HepG2 (cell line): ENCODE results near the gene KLF13. TPM values are rescaled to one million over a fixed set of nuclear protein-coding genes. Genes with fewer than 3 reads are reported as not detected.

Experiments used
- ATAC-seq: fragments of 200-7000 bp; cut with Tn5 transposase; 3 replicates; pipeline ENCODE4 v1.9.1; 2020; ENCODE audit warnings: mild to moderate bottlenecking, moderate library complexity
- BruUV-seq: library from RNA; stranded (reverse); fragments of 400-500 nt; replicated peaks from 2 replicates; lab custom pipeline; 2021; lab: Mats Ljungman, UMichigan
- CTCF ChIA-PET: fragments of 300-600 bp; formaldehyde crosslinking; extraction: SDS; loops from one replicate; lab custom pipeline; 2021; ENCODE audit warnings: low total read pairs, inconsistent platforms, low intra/inter-chr PET ratio; lab: Yijun Ruan, JAX
- POLR2A ChIA-PET: fragments of 350-600 bp; sonication (Branson Sonifier 250); formaldehyde crosslinking; loops from one replicate; lab custom pipeline; 2020; ENCODE audit warnings: antibody characterized with exemption, inconsistent platforms; lab: Yijun Ruan, JAX
- DNase-seq: peaks from one replicate; pipeline ENCODE4 v3.0.0-alpha.2; 2015; ENCODE audit warnings: low spot score
- FAIRE-seq: peaks from 3 replicates; lab custom pipeline; 2011; peaks lifted over from hg19 to GRCh38; lab: Jason Lieb, UNC
- H2AFZ ChIP-seq: one replicate; pipeline ENCODE4 v1.6.1; 2011; ENCODE audit warnings: low read length, inconsistent platforms
- H3K27ac ChIP-seq: fragments of 300-600 bp; 3 replicates; pipeline ENCODE4 v1.8.0; 2011; ENCODE audit warnings: mixed run types, mild to moderate bottlenecking, mixed read lengths, low read length, inconsistent platforms; ENCODE audit not compliant: insufficient read depth; ENCODE audit errors: extremely low read length
- H3K27me3 ChIP-seq, 2 experiments: fragments of 200-600 bp in 1 of 2; 2 replicates in 1 of 2; 3 replicates in 1 of 2; pipeline versions ENCODE4 v1.6.0 to v1.8.0; 2011; ENCODE audit warnings: low read length in 2 of 2, mild to moderate bottlenecking in 2 of 2, moderate library complexity in 2 of 2, inconsistent platforms in 1 of 2; ENCODE audit not compliant: insufficient read depth in 2 of 2, control insufficient read depth in 1 of 2
- H3K36me3 ChIP-seq, 2 experiments: fragments of 200-600 bp in 1 of 2; replicated peaks in 1 of 2; 2 replicates in 1 of 2; 3 replicates in 1 of 2; pipeline versions ENCODE4 v1.5.1 to v1.8.0; 2011; ENCODE audit warnings: low read length in 2 of 2, inconsistent platforms in 1 of 2; ENCODE audit not compliant: insufficient read depth in 2 of 2, control insufficient read depth in 1 of 2
- H3K4me1 ChIP-seq: 2 replicates; pipeline ENCODE4 v1.5.1; 2012; ENCODE audit warnings: low read length, inconsistent platforms; ENCODE audit not compliant: insufficient read depth
- H3K4me2 ChIP-seq: 2 replicates; pipeline ENCODE4 v1.6.0; 2011; ENCODE audit warnings: low read depth, low read length, inconsistent platforms
- H3K4me3 ChIP-seq, 3 experiments: fragments of 200-600 bp in 1 of 3; sonication (generic), shearing (Covaris generic) in 1 of 3; replicated peaks in 1 of 3; 2 replicates each; pipeline ENCODE4 v1.5.1; 2011 to 2016; ENCODE audit warnings: low read length in 3 of 3, inconsistent platforms in 2 of 3, low read depth in 2 of 3, mild to moderate bottlenecking in 2 of 3, control low read depth in 1 of 3, mixed read lengths in 1 of 3; ENCODE audit not compliant: insufficient read depth in 1 of 3
- H3K79me2 ChIP-seq: one replicate; pipeline ENCODE4 v1.6.1; 2011; ENCODE audit warnings: low read length, inconsistent platforms; ENCODE audit not compliant: insufficient read depth
- H3K9ac ChIP-seq: 2 replicates; pipeline ENCODE4 v1.6.0; 2011; ENCODE audit warnings: mild to moderate bottlenecking, low read depth, low read length, inconsistent platforms; ENCODE audit not compliant: insufficient read depth
- H3K9me3 ChIP-seq: 2 replicates; pipeline ENCODE4 v1.5.1; 2012; ENCODE audit warnings: mild to moderate bottlenecking, low read length
- H4K20me1 ChIP-seq: 2 replicates; pipeline ENCODE4 v1.6.0; 2011; ENCODE audit warnings: inconsistent platforms, mild to moderate bottlenecking, low read length, moderate library complexity; ENCODE audit not compliant: insufficient read depth
- DRAP1 ChIP-seq: IDR thresholded peaks from 2 replicates; pipeline ENCODE4 v1.6.1; 2016; ENCODE audit warnings: missing genetic modification reagents, missing compliant biosample characterization
- ETV5 ChIP-seq: IDR thresholded peaks from 2 replicates; pipeline ENCODE4 v1.6.1; 2018; ENCODE audit warnings: missing biosample characterization, missing genetic modification reagents, inconsistent platforms, borderline replicate concordance
- FOXC1 ChIP-seq: sonication (generic); formaldehyde crosslinking; IDR thresholded peaks from 2 replicates; pipeline ENCODE4 v1.8.0; 2022; ENCODE audit warnings: mild to moderate bottlenecking, missing genetic modification reagents, borderline replicate concordance
- FOXJ3 ChIP-seq: sonication (generic); formaldehyde crosslinking; IDR thresholded peaks from 2 replicates; pipeline ENCODE4 v1.4.0; 2020; ENCODE audit warnings: missing genetic modification reagents, mild to moderate bottlenecking, borderline replicate concordance
- PRDM15 ChIP-seq: sonication (generic); formaldehyde crosslinking; IDR thresholded peaks from 2 replicates; pipeline ENCODE4 v1.4.0; 2020; ENCODE audit warnings: missing genetic modification reagents
- REST ChIP-seq, 2 experiments: IDR thresholded peaks; 2 replicates each; pipeline ENCODE4 v1.6.1; 2011 to 2012; ENCODE audit warnings: low read length in 2 of 2, borderline replicate concordance in 1 of 2, low read depth in 1 of 2, mild to moderate bottlenecking in 1 of 2, moderate library complexity in 1 of 2
- SP4 ChIP-seq: sonication (generic); formaldehyde crosslinking; IDR thresholded peaks from 2 replicates; pipeline ENCODE4 v1.8.1; 2023; ENCODE audit warnings: mild to moderate bottlenecking, missing genetic modification reagents
- SYNCRIP ChIP-seq: fragments of 200-400 bp; formaldehyde crosslinking; IDR thresholded peaks from 2 replicates; pipeline ENCODE4 v1.6.1; 2018; ENCODE audit warnings: mild to moderate bottlenecking, low read depth, low read length; ENCODE audit not compliant: insufficient read depth
- TFAP4 ChIP-seq: sonication (generic); IDR thresholded peaks from 2 replicates; pipeline ENCODE4 v1.6.1; 2016; ENCODE audit warnings: low read depth, borderline replicate concordance
- ZC3H13 ChIP-seq: sonication (generic); formaldehyde crosslinking; IDR thresholded peaks from 2 replicates; pipeline ENCODE4 v1.8.1; 2023; ENCODE audit warnings: mild to moderate bottlenecking, missing genetic modification reagents, moderate library complexity
- ZFP36L1 ChIP-seq: sonication (generic); formaldehyde crosslinking; IDR thresholded peaks from 2 replicates; pipeline ENCODE4 v1.8.0; 2022; ENCODE audit warnings: mild to moderate bottlenecking, missing genetic modification reagents, moderate library complexity
- ZFX ChIP-seq: sonication (generic); formaldehyde crosslinking; IDR thresholded peaks from 2 replicates; pipeline ENCODE4 v1.4.0; 2020; ENCODE audit warnings: mild to moderate bottlenecking, low read depth, missing genetic modification reagents, moderate library complexity
- ZNF180 ChIP-seq: sonication (generic); formaldehyde crosslinking; IDR thresholded peaks from 2 replicates; pipeline ENCODE4 v1.4.0; 2020; ENCODE audit warnings: low read depth, missing genetic modification reagents, borderline replicate concordance
- ZNF556 ChIP-seq: sonication (generic); formaldehyde crosslinking; IDR thresholded peaks from 2 replicates; pipeline ENCODE4 v1.4.0; 2020; ENCODE audit warnings: mild to moderate bottlenecking, missing genetic modification reagents, borderline replicate concordance
- WGBS: methylation state at CpG from one replicate; pipeline ENCODE4 v1.1.6; 2017; ENCODE audit warnings: low lambda C conversion rate; 5-methylcytosine and 5-hydroxymethylcytosine counted together
- in situ Hi-C: cut with HindIII; loops from 2 replicates; pipeline ENCODE4 v1.10.0; 2017; ENCODE audit warnings: low pct_unique_long_range_greater_than_20kb; ENCODE audit not compliant: extremely low pct_ligation_motif_present
- intact Hi-C: fragments of 100-400 bp; cut with micrococcal nuclease; formaldehyde crosslinking; loops from one replicate; pipeline ENCODE4 v1.10.0; 2022; ENCODE audit not compliant: unreplicated experiment
- polyA plus RNA-seq, 8 experiments: library from polyadenylated mRNA; depleted of rRNA in 3 of 8; stranded (reverse) in 7 of 8; unstranded in 1 of 8; fragments of >200 nt; fragmentation: Illumina TruSeq in 4 of 8; extraction: Trizol in 4 of 8; gene quantifications; 2 replicates each; pipeline versions ENCODE4 v1.2.1 to v1.2.3, GENCODE V29; 2011 to 2016; ENCODE audit warnings: low read depth in 4 of 8, missing spikeins in 1 of 8, mixed read lengths in 1 of 8; ENCODE audit not compliant: insufficient read depth in 1 of 8
- total RNA-seq, 5 experiments: library from RNA; depleted of rRNA; stranded (reverse); fragments of >200 nt; fragmentation: Illumina TruSeq; extraction: Trizol; gene quantifications; 2 replicates each; pipeline ENCODE4 v1.2.3, GENCODE V29; 2016; ENCODE audit warnings: low read depth in 1 of 5

KLF13 gene
- total and polyA plus RNA-seq, 2 of the 13 experiments (the other 11 are each of a cell fraction or from before 2014, with no cell fraction given), result 16.8 to 25.1 TPM

GRCh38 chr15:31396881-31397560, 70.4 kb downstream of the KLF13 start:
- Histone ChIP-seq H3K9ac (no peak overlapping the region), H3K4me1 (peaks cover 54% of the 10 kb centered on the region), H2AFZ (no peak overlapping the region), H3K27me3 (peaks cover 3 to 40% of the 10 kb centered on the region in 2 experiments; a peak in 3 of 5 replicates), H3K27ac (no peak overlapping the region), H3K79me2 (no peaks in the 10 kb centered on the region), H4K20me1 (no peaks in the 10 kb centered on the region), H3K4me2 (peak overlapping the region; percentile 77), H3K36me3 (no peaks in the 10 kb centered on the region), H3K9me3 (no peaks in the 10 kb centered on the region), H3K4me3 (peak overlapping the region; percentile 28 to 65 (median 31); a peak in 5 of 6 replicates)
- WGBS, result 2% methylated on average over 6 of the region's 27 CpGs
- DNase-seq, result peak; percentile 40
- intact Hi-C loops, result no loop called here
- no TSS peak for BruUV-seq
- ChIA-PET CTCF (no interaction called here), POLR2A (no interaction called here)
- no peak for FAIRE-seq
- ATAC-seq, result peak; percentile 46
- in situ Hi-C loops, result no loop called here
- no peak for TF ChIP-seq FOXJ3 (CRISPR knock-in tag)
- TF ChIP-seq SP4 (CRISPR knock-in tag), result no peak
- TF ChIP-seq ZNF556 (CRISPR knock-in tag), result no peak
- TF ChIP-seq ZFX (CRISPR knock-in tag), result 0 out of 2 replicates have a peak, but pooled peaks have one; percentile 39
- TF ChIP-seq ZNF180, result no peak
- TF ChIP-seq TFAP4, result no peak
- no peak for TF ChIP-seq SYNCRIP
- TF ChIP-seq DRAP1 (CRISPR knock-in tag), result no peak
- TF ChIP-seq ZC3H13 (CRISPR knock-in tag), result no peak
- TF ChIP-seq FOXC1 (CRISPR knock-in tag), result no peak
- TF ChIP-seq REST (IDR thresholded peaks at IDR 0.05; ENCODE audit: borderline replicate concordance in 1 of 2, low read depth in 1 of 2, low read length in 2 of 2), result no peak
- TF ChIP-seq ZFP36L1, result no peak
- TF ChIP-seq ETV5 (CRISPR knock-in tag), result peak; percentile 48; the same call in 1 of the 2 replicates
- TF ChIP-seq PRDM15, result peak; percentile 97
